Fibroblast of skin of scalp (primary cell): ENCODE data around the gene HSF2. TPM values are rescaled to one million over a fixed set of nuclear protein-coding genes. Genes with fewer than 3 reads are reported as not detected.

Source experiments
- DNase-seq: peaks from one replicate; pipeline ENCODE4 v3.0.0-alpha.2; 2013
- polyA plus RNA-seq, 2 experiments: library from polyadenylated mRNA; unstranded; fragments of 120-200 nt; gene quantifications; one replicate each; pipeline ENCODE4 v1.2.1, GENCODE V29; 2013; ENCODE audit not compliant: insufficient read length in 2 of 2

Gene HSF2, protein sequence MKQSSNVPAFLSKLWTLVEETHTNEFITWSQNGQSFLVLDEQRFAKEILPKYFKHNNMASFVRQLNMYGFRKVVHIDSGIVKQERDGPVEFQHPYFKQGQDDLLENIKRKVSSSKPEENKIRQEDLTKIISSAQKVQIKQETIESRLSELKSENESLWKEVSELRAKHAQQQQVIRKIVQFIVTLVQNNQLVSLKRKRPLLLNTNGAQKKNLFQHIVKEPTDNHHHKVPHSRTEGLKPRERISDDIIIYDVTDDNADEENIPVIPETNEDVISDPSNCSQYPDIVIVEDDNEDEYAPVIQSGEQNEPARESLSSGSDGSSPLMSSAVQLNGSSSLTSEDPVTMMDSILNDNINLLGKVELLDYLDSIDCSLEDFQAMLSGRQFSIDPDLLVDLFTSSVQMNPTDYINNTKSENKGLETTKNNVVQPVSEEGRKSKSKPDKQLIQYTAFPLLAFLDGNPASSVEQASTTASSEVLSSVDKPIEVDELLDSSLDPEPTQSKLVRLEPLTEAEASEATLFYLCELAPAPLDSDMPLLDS
- polyA plus RNA-seq (2013, experiment 1 of 2; ENCODE audit: insufficient read length), result 13.0 TPM
- polyA plus RNA-seq (2013, experiment 2 of 2; ENCODE audit: insufficient read length), result 15.4 TPM

DNA sequence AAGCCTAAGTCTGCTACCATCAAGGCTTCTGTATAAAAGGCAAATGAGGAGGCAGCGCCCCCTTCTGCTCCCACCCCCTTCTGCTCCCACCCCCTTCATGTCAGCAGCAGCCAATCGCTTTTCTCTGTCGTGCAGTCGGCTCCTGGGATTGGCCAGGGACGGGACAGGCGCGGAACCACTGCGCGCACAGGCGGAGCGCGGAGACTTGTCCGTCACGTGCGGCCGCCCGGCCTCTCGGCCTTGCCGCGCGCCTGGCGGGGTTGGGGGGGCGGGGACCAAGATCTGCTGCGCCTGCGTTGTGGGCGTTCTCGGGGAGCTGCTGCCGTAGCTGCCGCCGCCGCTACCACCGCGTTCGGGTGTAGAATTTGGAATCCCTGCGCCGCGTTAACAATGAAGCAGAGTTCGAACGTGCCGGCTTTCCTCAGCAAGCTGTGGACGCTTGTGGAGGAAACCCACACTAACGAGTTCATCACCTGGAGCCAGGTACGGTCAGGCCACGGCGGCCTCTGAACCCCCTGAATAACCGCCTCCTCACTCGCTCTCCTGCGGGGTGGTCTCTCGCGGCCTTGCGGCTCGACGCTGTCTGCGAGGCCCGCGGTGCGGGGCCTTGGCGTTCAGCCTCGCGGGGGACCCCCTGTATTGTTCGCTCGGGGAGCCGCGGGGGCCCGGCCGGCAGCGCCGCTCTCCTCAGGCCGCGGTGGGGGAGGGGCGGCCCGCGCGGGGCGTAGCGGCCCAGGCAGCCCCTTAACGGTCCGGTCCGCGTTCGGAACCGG is at the start of gene HSF2:
HSF2 (plus strand) TSS at position 305 of the 773 bp plus-strand sequence; CDS start at position 391, 86 bp downstream.
- peak; percentile 99 for DNase-seq

DNA sequence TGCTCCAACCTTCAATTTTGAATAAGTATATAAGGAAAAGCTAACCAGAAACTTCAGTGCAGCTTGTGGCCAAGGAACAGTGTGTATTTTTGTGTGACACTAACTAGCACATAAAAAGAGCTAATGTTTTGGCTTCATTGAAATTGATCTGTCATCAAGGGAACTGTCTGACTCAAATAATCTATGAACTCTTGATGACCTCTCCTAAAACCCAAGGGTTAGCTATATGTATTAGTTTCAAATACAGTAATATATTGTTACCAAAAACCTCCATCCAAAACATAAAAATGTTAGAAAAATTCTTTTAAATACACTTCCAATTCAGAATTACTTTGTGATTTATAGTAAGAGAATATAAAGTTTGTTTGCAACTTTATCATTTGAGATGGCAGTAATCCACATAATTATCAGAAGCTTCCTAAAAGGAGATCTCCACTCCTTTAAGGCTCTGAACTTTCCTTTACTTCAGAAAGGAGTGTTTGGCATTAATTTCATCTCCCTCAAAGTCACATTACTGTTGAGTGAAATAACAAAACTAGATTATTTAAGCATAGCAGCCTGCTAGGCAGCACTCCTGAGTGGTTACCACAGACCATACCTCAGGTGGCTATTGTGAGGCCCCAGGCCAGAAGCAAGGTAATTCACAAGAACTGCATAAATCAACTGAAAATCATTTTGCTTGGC is 46.3 kb upstream of the HSF2 start:
- DNase-seq, result no peak

DNA sequence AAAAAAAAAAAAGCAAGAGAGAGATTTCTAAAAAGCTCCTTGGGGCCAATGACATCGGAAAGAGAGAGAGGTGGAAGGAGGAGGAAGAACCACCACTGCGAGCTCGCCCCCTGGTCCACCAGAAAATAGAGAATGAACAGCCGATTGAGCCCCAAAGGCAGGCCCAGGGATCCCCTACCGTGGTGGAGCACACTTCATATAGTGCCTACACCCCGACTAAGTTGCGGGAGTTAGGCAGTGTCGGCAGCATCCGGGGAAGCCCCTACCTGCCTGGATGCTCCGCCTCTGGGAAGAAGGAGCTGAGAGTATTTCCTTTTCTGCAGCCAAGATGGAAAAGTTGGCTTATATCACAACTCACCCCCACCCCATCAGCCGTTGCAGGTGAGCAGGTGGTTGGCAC is 38.6 kb upstream of the HSF2 start:
- DNase-seq, result no peak

DNA sequence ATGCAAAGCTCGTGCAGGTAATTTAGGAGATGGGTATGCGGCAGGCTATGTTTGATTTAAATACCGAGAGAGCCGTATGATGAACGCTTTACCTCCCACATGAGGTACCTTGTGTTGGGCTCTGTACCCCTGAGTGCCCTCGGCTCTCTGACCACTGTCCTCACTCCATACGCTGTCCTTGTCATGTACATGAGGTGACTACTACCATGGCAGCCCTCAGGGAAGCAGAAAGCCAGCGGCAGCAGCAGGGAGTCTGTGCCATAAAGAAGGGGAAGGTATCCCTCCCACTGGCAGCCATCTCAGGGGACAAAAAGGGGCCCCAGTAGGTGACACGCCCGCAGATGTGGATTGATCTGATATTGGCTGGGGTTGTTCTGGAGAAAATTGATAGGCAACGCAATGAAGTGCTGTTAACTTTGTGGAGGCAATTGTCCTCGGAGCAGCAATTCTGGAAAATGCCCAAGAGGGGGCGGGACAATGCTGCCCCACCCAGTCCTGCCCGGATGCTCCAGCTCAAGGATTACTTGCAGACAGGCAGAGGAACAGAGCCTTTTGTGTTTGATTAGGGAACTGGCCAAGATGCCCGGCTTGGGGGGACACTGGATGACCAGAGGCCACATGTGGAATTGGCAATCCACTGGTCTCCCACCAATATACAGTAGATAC is 38.0 kb upstream of the HSF2 start:
- no peak for DNase-seq

DNA sequence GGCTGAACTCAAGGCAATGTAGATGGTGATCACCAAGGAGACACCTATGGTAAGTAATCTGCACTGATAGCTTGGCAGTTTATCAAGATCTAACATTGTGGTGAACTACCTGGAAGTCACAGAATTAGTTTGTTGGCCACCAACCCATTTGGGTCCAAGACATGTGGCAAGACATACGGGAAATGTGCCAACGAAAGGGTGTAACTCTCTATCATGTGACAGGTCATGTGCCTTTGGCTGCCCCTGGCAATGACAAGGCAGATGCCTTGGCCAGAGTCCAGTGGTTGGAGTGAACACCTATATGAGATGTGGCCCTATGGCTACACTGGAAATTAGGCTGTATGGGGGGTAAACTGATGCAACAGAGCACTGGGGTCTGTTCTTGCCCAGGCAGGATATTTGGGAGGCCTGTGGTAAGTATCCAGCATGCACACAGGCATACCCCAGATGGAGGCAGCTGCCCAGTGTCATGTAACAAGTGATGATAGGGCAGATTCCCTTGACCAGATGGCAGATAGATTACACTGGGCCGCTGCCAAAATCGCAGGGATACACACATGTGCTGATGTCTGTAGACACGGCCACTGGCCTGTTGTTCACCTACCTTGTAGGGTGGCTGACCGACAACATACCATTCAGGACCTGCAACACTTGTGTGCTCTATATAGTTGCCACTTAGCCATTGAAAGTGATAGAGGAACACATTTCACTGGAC is 35.5 kb upstream of the HSF2 start:
- DNase-seq, result no peak

DNA sequence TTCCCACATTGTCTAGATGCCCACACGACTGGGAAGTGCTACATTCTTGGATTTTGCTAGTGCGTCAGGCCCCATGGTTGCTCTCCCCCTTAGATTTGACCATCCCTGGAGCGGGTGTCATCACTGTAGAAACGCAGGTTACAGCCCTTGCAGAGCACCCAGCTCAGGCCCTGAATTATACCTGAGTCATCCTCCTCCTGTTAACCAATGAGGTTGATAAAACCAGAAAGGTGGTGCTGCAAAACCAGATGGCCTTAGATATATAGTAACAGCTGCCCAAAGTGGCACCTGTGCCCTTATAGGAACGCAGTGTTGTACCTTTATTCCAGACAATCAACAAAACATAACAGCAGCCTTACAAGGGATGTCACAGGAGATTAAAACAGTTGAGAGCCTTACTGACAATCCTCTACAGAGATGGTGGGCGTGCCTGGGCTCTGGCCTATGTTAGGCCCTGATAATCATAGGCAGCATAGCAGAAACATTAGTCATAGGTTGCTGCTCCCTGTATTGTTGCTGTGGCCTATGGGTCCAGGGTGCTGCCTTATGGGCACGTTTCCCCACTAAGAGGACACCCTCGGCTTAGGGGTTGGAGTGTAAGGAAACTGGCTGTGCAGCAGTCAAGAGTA is 33.6 kb upstream of the HSF2 start:
- DNase-seq, result peak; percentile 4

DNA sequence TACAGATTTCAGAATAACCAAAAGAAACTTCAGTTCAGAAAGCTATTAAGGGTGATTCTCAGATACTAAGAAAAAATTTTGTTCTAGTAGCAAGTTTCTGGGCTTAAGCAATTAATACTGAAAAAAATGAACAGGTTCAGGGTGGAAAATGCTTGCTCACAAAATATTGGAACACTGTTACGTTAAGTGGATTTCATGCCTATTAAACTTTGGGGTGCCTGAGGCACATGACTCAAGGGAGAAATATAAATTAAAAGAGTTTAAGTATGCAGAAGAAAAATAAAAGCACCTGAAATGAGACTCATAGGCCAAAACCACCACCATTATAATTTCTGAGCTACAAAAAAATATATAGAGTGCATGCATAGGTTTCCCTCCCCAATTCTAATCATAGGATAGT is 32.3 kb upstream of the HSF2 start:
- no peak for DNase-seq

DNA sequence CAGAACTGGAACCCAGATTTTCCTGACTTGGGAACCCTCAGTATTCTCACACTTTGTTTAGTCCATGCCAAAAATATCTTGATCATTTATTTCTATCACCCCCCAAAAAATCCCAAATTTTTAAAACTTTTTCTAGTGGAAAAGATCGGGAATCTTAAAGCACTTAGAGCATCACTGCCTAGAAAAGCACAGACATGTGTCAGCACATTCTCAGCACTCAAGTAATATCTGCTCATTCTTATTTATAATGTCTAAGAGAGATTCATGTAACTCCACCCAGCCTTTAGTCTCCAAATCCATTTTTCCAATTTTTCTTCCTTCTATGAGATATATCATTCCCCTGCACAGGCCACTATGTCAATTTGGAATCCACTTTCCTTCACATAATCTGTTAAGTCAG is 29.9 kb upstream of the HSF2 start:
- DNase-seq, result no peak

DNA sequence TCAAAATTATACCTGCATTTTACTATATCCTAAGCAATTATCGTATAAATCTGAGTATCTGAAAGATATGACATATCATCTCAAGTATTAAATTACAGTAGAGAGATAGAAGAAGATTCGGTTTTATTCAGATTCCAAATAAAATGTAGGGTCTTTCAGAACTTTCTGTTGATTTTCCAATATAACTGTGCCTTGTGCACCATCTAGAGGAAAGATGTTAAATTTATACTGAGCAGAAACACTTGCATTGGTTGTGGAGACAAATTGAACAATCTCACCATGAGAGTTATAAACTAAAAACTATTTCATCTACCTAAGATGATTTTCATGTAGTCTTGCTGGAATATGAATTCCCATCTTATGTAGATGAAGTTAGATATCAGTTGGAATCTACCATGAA is 26.8 kb upstream of the HSF2 start:
- peak; percentile 20 for DNase-seq

DNA sequence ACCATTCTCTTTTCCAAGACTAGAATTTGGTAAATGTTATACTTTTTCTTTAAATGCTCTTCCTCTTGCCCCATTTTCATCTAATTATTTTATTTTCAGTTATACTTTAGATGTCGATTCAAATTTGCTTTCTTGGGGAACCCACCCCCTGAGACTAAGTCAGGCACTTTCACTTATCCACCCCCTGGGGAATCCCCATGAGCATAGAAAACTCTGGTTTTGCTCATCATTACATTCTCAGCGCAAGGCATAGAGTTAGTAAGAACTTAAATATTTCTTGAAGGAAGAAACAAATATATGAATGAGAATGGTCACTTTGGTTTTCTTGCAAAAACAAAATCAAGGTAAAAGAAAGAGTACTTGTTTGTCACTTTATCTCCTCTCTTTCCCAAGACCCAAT is 25.1 kb upstream of the HSF2 start:
- no peak for DNase-seq

DNA sequence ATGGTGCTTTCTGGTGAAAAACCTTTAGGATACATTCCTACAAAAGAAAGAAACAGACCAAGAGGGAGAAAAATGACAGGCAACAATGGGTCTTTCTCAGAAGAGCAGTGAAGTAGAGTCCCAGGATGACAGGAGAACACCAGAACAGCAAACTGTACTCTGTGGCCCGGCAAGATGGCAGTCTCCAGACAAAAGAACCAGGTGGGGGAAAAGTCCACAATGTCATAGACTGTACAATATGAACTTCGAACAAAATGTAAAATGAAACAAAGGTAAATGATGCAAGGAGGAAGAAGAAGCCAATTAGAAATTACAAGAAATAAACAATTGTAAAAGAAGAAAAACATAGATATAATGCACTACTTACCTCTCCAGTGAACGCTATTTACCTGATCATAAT is 23.2 kb upstream of the HSF2 start:
- DNase-seq, result no peak

DNA sequence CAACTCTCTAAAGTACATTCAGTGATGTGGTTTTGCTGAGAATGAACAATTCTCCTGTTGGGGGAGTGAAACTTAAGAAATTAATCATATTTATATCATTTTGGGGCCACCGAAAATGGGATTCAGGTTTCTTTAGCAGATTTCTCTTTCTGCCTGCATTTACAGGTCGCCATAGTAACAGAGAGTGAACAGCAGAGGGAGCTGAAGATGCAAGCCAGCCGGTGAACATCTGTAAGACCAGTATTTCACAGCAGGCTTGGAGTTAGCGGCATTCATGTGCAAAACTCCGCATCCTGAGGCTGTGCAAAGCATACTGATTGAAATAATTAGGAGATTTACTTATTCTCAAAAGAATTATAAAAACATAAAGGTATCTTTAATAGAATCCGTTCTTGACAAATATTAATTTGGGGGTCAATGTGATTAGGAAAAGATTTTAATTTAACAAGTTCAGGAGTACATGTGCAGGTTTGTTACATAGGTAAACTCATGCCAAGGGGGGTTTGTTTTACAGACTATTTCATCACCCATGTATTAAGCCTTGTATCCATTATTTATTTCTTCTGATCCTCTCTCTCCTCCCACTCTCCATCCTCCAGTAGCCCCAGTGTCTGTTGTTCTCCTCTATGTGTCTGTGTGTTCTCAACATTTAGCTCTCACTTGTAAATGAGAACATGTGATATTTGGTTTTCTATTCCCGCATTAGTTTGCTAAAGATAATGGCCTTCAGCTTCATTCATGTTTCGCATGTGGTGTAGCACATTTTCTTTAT is 17.8 kb upstream of the HSF2 start:
- DNase-seq, result peak; percentile 71

DNA sequence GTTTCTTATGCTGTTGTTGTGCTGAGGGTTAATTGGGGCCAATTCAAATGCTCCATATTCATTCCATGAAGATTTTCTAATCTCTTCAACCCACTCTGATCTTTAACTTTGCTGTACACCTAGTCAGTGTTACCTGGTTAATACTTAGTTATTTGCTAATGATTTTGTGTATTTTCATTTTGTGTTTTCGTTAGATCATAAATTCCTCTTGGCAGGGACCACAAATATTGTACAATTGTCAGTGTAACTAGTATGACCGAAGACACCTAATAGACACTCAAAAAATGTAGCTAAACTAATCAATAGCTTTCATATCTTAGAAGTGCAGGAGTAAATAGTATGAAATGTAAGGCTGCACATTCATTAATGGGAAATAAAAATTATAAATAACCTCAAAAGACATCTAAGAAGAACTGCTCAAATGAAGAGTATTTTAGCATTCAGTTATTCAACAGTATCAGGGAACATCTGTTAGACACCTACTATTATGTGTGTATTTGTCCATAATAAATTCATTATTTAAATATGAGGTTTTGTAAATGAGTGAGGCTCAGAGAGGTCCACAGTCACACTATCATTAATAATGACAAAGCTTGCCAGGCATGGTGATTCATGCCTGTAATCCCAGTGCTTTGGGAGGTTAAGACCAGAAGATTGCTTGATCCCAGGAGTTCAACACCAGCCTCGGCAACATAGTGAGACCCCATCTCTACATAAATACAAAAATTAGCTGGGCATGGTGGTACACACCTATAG is 13.4 kb upstream of the HSF2 start:
- DNase-seq, result no peak

DNA sequence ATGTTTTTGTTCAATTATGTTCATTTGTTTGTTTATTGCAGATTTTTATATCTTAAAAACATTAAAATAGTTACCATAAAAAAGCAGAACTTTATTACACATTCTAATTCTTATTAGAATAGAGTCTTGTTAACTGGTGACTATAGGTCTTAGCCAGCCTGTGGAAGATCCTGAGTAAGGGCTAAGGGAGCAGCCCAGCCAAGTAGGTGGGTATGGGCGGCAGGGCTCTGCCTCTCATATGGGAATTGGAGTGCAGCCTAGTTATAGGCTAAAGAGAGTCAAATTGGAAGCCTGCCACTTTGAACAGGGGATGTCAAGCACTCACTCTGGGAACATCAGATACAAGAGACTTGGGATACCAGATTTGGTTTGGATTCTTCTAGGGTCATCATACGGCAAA is 10.5 kb upstream of the HSF2 start:
- DNase-seq, result no peak

DNA sequence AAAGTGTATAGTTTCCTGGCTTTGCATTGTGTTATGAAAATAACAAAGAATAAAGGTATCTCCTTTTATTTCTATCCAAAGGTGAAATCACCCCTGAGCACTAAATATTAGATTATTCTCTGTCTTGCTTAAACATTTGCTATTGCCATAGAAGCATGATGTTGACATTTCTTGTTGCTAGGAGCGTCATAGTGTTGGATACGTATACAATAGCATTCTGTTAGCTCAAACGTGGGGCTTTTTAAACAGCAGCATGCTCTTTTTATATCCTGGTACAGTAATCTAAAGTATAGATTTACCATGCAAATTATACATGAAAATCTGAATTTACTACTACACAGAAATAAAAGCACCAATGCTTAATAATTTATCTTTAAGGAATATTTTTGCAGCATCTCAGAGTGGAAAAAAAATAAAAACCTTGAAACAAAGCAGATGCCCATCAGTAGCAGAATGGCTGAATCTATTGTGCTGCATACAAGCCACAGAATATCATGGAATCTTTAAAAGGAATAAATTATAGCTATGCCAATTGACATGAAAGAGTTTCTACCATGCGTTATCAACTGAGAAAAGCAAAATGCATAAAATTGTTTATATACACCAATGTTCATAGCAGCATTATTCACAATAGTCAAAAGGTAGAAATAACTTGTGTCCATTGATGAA is 9.6 kb upstream of the HSF2 start:
- DNase-seq, result no peak

DNA sequence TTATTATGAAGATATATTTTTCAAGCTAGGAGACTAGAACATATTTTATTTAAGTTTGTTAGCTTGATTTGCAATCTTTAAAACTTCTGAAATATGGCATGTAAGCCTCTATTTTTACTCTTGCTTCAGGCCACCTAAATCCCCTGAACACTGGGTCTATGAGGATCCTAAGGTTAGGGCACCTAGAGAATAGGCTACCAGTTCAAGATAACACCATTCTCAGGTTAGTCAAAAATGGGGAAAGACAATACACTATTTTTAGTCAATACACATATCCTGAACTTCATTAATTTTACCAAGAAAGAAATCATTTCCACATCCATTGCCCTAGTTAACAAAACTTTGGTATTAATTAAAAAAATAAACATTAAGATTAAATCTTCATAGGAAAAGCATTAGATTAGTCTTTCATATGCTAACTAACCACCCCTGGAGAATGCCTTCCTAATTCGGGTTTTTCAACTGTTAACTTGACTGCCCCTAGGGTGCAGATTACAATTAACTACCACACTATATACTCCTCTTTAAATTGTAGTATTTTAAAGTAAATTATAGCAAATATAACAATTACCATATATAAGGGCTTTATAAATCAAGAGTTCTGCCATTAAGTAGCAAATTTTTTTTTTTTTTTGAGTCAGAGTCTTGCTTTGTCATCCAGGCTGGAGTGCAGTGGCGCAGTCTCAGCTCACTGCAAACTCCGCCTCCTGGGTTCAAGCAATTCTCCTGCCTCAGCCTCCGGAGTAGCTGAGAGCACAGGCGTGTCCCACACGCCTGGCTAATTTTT is 6.7 kb upstream of the HSF2 start:
- no peak for DNase-seq

DNA sequence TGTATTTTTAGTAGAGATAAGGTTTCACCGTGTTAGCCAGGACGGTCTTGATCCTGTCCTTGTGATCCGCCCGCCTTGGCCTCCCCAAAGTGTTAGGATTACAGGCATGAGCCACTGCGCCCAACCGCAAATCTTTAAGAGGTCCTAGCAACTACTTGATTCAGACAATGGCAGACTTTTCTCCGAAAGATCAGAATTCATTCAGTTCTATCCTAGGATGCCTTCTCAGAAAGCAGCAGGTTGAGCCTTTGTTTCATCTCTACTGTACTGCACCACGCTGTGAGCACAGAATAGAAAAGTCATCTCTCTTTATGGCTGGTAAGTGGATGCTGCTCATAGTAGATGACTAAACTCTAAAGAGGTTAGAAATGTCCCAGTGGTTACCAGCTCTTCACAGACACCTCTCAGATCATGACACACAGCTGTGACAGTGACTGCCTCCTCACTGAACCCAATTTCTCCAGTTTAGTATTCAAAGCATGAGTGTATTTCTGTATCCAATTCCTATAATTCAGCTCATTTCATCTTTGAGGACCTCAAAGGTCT is 6.0 kb upstream of the HSF2 start:
- no peak for DNase-seq

DNA sequence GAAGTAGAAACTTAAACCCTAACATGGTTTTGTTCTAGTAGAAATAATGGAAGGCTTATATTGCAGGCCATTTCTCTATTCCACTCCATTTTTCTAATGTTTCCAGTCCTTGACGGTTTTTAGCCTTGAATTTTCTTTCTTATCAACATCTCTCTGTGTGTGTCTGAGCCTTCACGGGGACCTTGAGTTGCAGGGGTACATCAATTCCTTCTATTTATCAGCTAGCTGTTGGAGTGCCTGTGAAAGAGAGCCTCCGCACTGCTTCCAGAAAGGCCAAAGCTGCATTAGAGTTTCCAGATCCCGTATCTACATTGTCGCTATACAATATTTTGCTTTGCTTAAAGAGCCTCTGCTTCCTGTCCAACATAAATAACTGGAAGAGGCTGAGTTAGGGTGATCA is 5.4 kb upstream of the HSF2 start:
- DNase-seq, result no peak
